GM12873 (cell line): ENCODE measurements around the gene KDM3B.

Experiments
- TF ChIP-seq, protein P1 (sequence below): IDR thresholded peaks from 2 replicates; pipeline ENCODE4 v1.5.1; 2012; ENCODE audit warnings: low read depth, mild to moderate bottlenecking, moderate library complexity, low read length, control low read depth; ENCODE audit not compliant: insufficient read depth; ENCODE audit errors: missing control alignments

The KDM3B gene

DNA sequence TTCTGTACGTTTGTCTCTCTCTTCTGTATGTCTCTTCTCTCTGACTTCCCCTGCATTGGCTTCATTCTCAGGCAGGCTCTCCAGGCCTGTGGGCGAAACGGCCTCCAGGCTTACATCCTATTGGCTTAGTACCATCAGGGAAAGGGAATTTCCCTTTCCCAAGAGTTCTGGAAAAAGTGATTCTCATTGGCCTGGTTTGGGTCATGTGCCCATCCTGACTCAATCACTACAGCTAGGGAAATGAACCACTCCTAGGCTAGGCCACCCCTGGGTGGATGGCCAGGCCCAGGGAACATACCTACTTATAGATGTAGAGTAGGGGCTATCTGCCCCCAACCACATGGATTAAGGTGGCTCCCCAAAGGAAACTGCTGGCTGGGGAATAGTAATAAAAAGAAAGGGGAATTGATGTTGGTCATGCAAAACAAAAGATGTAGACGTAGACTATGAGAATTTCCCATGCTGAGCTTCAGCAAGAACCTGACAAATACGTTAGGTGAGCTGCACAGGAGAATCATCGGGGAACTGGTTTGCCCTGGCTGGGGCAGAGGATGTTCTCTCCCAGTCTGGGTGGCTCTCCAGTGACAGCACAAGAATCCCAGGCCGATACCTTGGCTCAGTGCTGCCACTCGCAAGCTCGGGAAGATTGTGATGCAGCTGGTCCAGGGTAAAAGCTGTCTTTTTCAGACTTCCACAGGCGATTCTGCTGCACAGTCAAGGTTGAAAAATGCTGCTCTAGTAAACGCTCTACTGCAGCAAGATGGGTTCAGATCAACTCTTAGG, 109.0 kb downstream of the KDM3B start:
- TF ChIP-seq, protein P1, sequence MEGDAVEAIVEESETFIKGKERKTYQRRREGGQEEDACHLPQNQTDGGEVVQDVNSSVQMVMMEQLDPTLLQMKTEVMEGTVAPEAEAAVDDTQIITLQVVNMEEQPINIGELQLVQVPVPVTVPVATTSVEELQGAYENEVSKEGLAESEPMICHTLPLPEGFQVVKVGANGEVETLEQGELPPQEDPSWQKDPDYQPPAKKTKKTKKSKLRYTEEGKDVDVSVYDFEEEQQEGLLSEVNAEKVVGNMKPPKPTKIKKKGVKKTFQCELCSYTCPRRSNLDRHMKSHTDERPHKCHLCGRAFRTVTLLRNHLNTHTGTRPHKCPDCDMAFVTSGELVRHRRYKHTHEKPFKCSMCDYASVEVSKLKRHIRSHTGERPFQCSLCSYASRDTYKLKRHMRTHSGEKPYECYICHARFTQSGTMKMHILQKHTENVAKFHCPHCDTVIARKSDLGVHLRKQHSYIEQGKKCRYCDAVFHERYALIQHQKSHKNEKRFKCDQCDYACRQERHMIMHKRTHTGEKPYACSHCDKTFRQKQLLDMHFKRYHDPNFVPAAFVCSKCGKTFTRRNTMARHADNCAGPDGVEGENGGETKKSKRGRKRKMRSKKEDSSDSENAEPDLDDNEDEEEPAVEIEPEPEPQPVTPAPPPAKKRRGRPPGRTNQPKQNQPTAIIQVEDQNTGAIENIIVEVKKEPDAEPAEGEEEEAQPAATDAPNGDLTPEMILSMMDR: no peak

DNA sequence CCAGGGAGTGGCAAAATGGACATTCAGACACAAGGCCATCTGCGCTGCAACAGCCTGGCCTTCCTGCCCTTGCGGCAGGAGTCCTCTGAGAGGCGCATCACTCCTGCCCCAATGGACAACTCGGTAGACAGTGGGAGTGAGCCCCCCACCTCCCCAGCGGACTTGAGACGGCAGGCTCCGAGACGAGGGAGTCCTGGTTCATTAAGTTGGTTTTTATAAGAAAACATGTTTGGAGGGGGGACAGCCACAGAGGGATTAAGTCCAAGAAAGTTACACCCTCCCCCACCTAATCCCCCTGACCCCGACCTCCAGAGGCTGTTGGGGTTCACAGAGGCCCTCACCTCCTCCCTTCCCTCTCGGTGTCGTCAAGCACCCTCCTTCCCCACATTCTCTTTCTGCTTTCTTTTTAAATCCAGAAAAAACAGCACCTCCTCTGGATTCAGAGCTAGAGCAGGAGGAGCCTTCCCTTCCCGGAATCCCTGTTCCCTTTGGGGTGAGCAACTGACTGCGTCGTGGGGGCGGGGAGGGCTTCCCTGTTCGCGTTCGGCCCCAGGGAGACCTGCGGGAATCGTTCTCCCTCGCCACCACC, 111.0 kb downstream of the KDM3B start:
- TF ChIP-seq, protein P1: no peak

DNA sequence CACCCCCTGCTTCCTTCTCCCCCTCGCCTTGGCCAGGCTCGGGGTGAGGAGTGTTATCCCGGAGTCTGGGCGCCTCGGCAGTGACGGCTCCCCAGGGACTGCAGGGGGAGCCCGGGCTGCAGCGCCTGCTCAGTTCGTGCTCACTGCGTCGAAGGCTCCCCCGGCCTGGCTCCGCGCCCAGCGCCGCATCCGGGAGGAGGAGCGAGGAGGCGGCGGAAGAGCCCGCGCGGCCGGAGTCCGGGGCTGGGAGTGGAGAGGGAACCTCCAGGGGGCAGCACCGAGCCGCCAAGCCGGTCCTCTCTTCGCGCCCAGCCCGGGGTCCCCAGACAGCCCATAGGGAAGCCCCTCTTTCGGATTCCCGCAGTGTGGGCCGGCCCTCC, 111.5 kb downstream of the KDM3B start:
- TF ChIP-seq, protein P1: peak; percentile 74

DNA sequence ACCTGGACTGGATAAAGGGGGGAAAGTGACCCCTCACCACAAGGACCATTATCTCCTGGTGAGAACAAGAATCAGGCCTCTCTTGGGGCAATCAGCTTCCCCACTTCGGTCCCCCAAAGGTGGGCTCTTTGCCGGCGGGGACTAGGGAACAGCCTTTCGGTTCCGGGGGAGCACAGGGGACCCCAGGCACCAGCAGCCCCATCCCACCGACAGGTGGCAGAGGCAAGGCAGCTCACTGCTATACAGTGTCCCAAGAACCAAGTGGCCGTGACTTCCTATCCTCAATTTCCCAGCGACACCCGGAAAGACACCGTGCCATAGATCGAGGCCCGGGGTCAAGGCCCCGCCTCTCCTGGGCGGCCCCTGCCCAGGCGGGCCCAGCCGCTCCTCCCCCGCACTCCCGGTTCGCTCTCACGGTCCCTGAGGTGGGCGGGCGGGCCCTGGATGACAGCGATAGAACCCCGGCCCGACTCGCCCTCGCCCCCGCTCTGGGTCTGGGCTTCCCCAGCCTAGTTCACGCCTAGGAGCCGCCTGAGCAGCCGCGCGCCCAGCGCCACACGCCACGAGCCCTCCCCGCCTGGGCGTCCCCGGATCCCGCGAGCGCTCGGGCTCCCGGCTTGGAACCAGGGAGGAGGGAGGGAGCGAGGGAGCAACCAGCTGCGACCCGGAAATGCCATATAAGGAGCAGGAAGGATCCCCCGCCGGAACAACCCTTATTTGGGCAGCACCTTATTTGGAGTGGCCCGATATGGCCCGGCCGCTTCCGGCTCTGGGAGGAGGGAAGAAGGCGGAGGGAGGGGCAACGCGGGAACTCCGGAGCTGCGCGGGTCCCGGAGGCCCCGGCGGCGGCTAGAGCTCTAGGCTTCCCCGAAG, 112.1 kb downstream of the KDM3B start:
- TF ChIP-seq, protein P1: no peak

DNA sequence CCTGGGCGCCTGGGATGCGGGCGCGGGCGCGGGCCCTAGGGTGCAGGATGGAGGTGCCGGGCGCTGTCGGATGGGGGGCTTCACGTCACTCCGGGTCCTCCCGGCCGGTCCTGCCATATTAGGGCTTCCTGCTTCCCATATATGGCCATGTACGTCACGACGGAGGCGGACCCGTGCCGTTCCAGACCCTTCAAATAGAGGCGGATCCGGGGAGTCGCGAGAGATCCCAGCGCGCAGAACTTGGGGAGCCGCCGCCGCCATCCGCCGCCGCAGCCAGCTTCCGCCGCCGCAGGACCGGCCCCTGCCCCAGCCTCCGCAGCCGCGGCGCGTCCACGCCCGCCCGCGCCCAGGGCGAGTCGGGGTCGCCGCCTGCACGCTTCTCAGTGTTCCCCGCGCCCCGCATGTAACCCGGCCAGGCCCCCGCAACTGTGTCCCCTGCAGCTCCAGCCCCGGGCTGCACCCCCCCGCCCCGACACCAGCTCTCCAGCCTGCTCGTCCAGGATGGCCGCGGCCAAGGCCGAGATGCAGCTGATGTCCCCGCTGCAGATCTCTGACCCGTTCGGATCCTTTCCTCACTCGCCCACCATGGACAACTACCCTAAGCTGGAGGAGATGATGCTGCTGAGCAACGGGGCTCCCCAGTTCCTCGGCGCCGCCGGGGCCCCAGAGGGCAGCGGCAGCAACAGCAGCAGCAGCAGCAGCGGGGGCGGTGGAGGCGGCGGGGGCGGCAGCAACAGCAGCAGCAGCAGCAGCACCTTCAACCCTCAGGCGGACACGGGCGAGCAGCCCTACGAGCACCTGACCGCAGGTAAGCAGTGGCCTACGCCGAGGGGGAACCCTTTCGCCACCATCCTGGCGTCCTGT, 113.0 kb downstream of the KDM3B start, which contains the start of gene EGR1:
TSS of gene EGR1 (plus strand) at position 219 of the 864 bp plus-strand sequence. CDS start at position 502, 283 bp downstream.
- TF ChIP-seq, protein P1: no peak

DNA sequence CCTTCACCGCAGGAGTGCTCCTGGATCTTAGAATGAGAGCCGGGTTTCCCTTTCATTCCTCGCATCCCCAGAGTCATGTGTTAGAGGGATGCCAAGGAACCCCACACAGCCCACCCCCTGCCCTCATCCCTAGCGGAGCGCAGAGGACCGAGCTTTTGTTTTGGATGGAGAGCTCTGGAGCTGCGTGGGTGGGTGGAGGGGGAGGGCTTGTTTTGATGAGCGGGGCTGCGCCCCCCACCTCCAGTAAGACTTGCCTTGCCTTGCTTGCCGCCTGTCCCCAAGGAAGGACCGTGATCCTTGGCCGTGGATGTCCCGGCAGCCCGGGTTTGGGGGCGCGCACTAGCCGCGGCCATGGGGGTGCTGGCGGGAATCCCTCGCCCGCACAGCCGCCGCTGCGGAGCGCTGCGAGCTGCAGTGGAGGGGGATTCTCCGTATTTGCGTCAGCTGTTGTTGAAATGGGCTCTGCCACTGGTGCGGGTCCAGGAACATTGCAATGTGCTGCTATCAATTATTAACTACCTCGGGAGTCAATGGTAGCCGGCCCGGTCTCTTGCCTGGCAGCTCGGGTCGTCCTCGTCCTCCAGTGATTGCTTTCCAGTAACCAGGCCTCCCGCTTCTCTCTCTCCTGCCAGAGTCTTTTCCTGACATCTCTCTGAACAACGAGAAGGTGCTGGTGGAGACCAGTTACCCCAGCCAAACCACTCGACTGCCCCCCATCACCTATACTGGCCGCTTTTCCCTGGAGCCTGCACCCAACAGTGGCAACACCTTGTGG, 113.8 kb downstream of the KDM3B start:
- TF ChIP-seq, protein P1: no peak
